ENCODE measurements around the gene CXCL3. TPM values are rescaled to one million over a fixed set of nuclear protein-coding genes. Genes with fewer than 3 reads are reported as not detected.

Gene CXCL3
- total RNA-seq, 1 donor from 2014 or later: not detected

Small RNA genes lying within 50 kb of the gene (small RNA-seq; reads per million reads assigned to genes)
- gene RN7SL218P: not detected

Other genes starting within 250 kb of the CXCL3 start
- 13.8 TPM for gene CXCL6, start 202.0 kb downstream of the CXCL3 start, total RNA-seq
- not detected for gene PF4V1, start 185.4 kb downstream of the CXCL3 start, total RNA-seq
- 26.3 TPM for gene CXCL1, start 169.3 kb downstream of the CXCL3 start, total RNA-seq
- 9.1 TPM for gene PF4, start 56.7 kb downstream of the CXCL3 start, total RNA-seq
- not detected for gene PPBP, start 50.5 kb downstream of the CXCL3 start, total RNA-seq
- gene CXCL5, start 40.0 kb downstream of the CXCL3 start, total RNA-seq: not detected
- gene CXCL2, start 60.5 kb upstream of the CXCL3 start, total RNA-seq: 17.7 TPM
- 15.5 TPM for gene MTHFD2L, start 119.4 kb upstream of the CXCL3 start, total RNA-seq